Mononuclear cell (primary cell): ENCODE results near the gene MMP8. TPM values are rescaled to one million over a fixed set of nuclear protein-coding genes. Genes with fewer than 3 reads are reported as not detected.
"Not testable (repeated sequence)": the region's sequence is repeated elsewhere in the genome, so short reads cannot be mapped to it uniquely, and the experiment has no call there.

ENCODE experiments used
- H3K27me3 ChIP-seq: 2 replicates; pipeline ENCODE4 v1.6.0; 2011; ENCODE audit warnings: low read length, control low read depth; ENCODE audit not compliant: insufficient read depth
- H3K4me1 ChIP-seq: 2 replicates; pipeline ENCODE4 v1.5.1; 2011; ENCODE audit warnings: mild to moderate bottlenecking, low read length, control low read depth; ENCODE audit not compliant: insufficient read depth
- H3K4me3 ChIP-seq: 2 replicates; pipeline ENCODE4 v1.5.1; 2011; ENCODE audit warnings: mild to moderate bottlenecking, low read length, moderate library complexity
- H3K9me3 ChIP-seq: 2 replicates; pipeline ENCODE4 v1.5.1; 2011; ENCODE audit warnings: low read depth, mild to moderate bottlenecking, control low read depth, low read length
- total RNA-seq: library from RNA; depleted of rRNA; stranded (reverse); fragments of >200 nt; gene quantifications from one replicate; pipeline ENCODE4 v1.2.3, GENCODE V29; 2012

Gene MMP8
- total RNA-seq, 1 donor: 0.10 TPM

GRCh38 chr11:102746746-102747578 lies 22.2 kb upstream of the MMP8 start:
- H3K4me3 ChIP-seq, H3K27me3 ChIP-seq, H3K9me3 ChIP-seq, H3K4me1 ChIP-seq: not testable (repeated sequence)

- H3K4me1 ChIP-seq: no peaks in the 10 kb centered on the region
- H3K9me3 ChIP-seq: no peaks in the 10 kb centered on the region
- H3K4me3 ChIP-seq: no peak overlapping the region
Measured at GRCh38 chr11:102734650-102735049, 9.9 kb upstream of the MMP8 start.

DNA sequence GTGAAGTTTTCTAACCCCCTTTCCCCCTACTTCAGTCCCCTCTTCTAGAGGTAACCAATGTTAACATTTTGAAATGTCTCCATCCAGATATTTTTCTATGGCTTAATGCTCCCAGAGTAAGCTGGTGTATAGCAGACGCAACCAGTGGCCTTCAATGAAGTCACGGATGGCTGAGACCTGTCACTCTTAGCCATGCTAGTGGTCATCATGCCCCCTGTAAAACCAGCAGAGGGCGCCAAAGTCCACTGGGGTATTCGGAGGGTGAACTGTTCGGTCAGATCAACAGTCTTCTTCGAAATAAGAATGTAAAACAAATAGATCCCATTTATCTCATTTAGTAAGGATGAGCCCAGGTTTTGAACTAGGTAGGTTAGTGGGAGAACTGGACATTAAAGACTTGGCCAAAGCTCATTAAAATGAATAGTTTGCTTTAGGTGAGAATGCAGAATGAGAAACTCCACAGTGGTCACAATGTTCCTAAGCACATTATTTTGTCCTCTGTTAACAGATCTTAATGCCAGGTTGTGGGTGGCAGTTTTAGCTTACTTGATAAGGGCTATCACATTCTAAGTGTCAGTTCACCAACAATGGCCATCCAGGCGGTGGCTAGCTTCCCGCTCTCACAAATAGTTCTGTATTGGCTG lies 8.6 kb upstream of the MMP8 start:
- Histone ChIP-seq H3K27me3 (peaks cover 39% of the 10 kb centered on the region), H3K9me3 (no peaks in the 10 kb centered on the region)

More at GRCh38 chr11:102734650-102735049, 9.9 kb upstream of the MMP8 start:
- H3K27me3 ChIP-seq: peaks cover 45% of the 10 kb centered on the region

DNA sequence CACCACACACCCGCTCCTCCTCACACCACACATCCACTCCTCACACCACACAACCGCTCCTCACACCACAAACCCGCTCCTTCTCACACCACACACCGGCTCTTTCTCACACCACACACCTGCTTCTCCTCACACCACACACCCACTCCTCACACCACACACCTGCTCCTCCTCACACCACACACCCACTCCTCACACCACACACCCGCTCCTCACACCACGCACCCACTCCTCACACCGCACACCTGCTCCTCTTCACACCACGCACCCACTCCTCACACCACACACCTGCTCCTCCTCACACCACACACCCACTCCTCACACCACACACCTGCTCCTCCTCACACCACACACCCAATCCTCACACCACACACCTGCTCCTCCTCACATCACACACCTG lies 6.2 kb upstream of the MMP8 start:
- peaks cover 25% of the 10 kb centered on the region for H3K4me1 ChIP-seq
- not testable (repeated sequence) for H3K4me3 ChIP-seq, H3K9me3 ChIP-seq
- H3K27me3 ChIP-seq: peaks cover 18% of the 10 kb centered on the region

More for the DNA sequence above, 8.6 kb upstream of the MMP8 start:
- no peak overlapping the region for H3K4me3 ChIP-seq
- peaks cover 5% of the 10 kb centered on the region for H3K4me1 ChIP-seq

GRCh38 chr11:102729849-102730815 lies 5.4 kb upstream of the MMP8 start:
- H3K4me3 ChIP-seq: no peak overlapping the region
- H3K4me1 ChIP-seq: peaks cover 27% of the 10 kb centered on the region
- no peaks in the 10 kb centered on the region for H3K9me3 ChIP-seq
- H3K27me3 ChIP-seq: peaks cover 13% of the 10 kb centered on the region

DNA sequence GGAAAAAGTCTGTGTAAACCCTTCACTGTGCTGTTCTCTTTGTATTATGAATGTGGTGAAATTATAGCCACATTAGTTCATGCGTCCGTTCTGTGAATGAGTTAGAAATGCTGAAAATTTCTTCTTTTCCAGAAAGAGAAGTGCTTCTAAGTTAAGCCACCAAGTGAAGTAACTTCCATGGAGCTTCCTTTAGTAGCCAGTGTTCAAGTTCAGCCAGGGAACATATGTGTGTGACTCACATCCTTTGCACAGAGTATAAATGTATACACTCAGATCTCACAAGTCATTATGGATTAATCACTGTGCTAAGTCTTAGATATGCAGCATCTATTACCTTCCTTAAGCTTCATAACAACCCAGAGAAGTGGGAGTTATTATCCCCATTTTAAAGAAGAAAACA lies 3.1 kb upstream of the MMP8 start:
- H3K4me1 ChIP-seq: peaks cover 41% of the 10 kb centered on the region
- no peaks in the 10 kb centered on the region for H3K9me3 ChIP-seq
- no peaks in the 10 kb centered on the region for H3K27me3 ChIP-seq
- no peak overlapping the region for H3K4me3 ChIP-seq

GRCh38 chr11:102722821-102723220 lies 1.9 kb downstream of the MMP8 start:
- Histone ChIP-seq H3K4me3 (no peak overlapping the region), H3K4me1 (peaks cover 38% of the 10 kb centered on the region), H3K27me3 (no peaks in the 10 kb centered on the region), H3K9me3 (no peaks in the 10 kb centered on the region)

- peaks cover 31% of the 10 kb centered on the region for H3K4me1 ChIP-seq
- H3K27me3 ChIP-seq: no peaks in the 10 kb centered on the region
Measured at GRCh38 chr11:102719620-102720277, 5.0 kb downstream of the MMP8 start.

DNA sequence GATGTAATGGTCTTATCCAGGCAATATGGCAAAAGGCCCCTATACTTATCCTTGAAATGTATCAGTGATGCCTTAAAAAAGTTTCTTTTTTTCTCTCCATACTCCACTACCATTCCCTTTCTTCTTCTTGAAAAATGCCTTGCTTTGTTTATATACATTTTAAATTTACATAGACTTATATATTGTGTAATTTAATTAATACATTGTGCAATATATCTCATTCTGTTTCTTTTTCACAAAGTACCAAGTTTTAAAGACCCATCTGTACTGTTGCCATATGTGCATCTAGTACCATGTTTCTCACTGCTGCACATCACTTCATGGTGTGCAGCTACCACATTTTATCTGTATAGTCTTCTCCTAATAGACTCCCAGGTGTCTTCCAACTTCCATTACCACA lies 7.5 kb downstream of the MMP8 start:
- H3K9me3 ChIP-seq: no peaks in the 10 kb centered on the region
- peaks cover 2% of the 10 kb centered on the region for H3K27me3 ChIP-seq
- peaks cover 21% of the 10 kb centered on the region for H3K4me1 ChIP-seq
- H3K4me3 ChIP-seq: no peak overlapping the region

More at GRCh38 chr11:102719620-102720277, 5.0 kb downstream of the MMP8 start:
- Histone ChIP-seq H3K9me3 (no peaks in the 10 kb centered on the region), H3K4me3 (no peak overlapping the region)

GRCh38 chr11:102716527-102716926 lies 8.2 kb downstream of the MMP8 start:
- Histone ChIP-seq H3K4me3 (no peak overlapping the region), H3K4me1 (peaks cover 22% of the 10 kb centered on the region), H3K9me3 (no peaks in the 10 kb centered on the region), H3K27me3 (peaks cover 2% of the 10 kb centered on the region)

GRCh38 chr11:102712137-102712536 lies 12.6 kb downstream of the MMP8 start:
- H3K4me1 ChIP-seq: peaks cover 41% of the 10 kb centered on the region
- peaks cover 2% of the 10 kb centered on the region for H3K27me3 ChIP-seq
- H3K4me3 ChIP-seq: no peak overlapping the region
- no peaks in the 10 kb centered on the region for H3K9me3 ChIP-seq

GRCh38 chr11:102709201-102709945 lies 15.4 kb downstream of the MMP8 start:
- Histone ChIP-seq H3K4me3 (no peak overlapping the region), H3K4me1 (peaks cover 28% of the 10 kb centered on the region), H3K9me3 (no peaks in the 10 kb centered on the region), H3K27me3 (peaks cover 2% of the 10 kb centered on the region)

- peaks cover 28% of the 10 kb centered on the region for H3K4me1 ChIP-seq
- H3K4me3 ChIP-seq: no peak overlapping the region
- peaks cover 2% of the 10 kb centered on the region for H3K27me3 ChIP-seq
- H3K9me3 ChIP-seq: no peaks in the 10 kb centered on the region
Measured at GRCh38 chr11:102708654-102709053, 16.1 kb downstream of the MMP8 start.

GRCh38 chr11:102705626-102706025 lies 19.1 kb downstream of the MMP8 start, which contains the start of gene MMP27:
Gene MMP27 (minus strand): TSS chr11:102705769. CDS start chr11:102705714, 55 bp downstream.
- peaks cover 19% of the 10 kb centered on the region for H3K4me1 ChIP-seq
- no peaks in the 10 kb centered on the region for H3K27me3 ChIP-seq
- no peak within 1 kb of the TSS for H3K4me3 ChIP-seq
- H3K9me3 ChIP-seq: no peaks in the 10 kb centered on the region
